Sigmoid colon (tissue), 7 donors: ENCODE data around the gene ALCAM. TPM values are rescaled to one million over a fixed set of nuclear protein-coding genes. Genes with fewer than 3 reads are reported as not detected.

Experiments used
- DNase-seq: peaks from one replicate; pipeline ENCODE4 v3.0.0-alpha.2; 2019
- H3K27ac ChIP-seq, 4 donors: fragments of 200-600 bp; sonication (generic); one replicate each; pipeline ENCODE4 v1.5.1; 2016 to 2019; ENCODE audit warnings: mild to moderate bottlenecking in 1 of 4
- H3K27me3 ChIP-seq, 3 donors: fragments of 200-600 bp; sonication (generic); one replicate each; pipeline ENCODE4 v1.5.1; 2019; ENCODE audit warnings: mild to moderate bottlenecking in 1 of 3
- H3K36me3 ChIP-seq, 4 donors: fragments of 200-600 bp; sonication (generic); one replicate each; pipeline ENCODE4 v1.5.1; 2016 to 2019
- H3K4me1 ChIP-seq, 4 donors: fragments of 200-600 bp; sonication (generic); one replicate each; pipeline ENCODE4 v1.5.1; 2017 to 2019
- H3K4me3 ChIP-seq, 4 donors: fragments of 200-600 bp; sonication (generic); one replicate each; pipeline ENCODE4 v1.5.1; 2017 to 2019; ENCODE audit warnings: mild to moderate bottlenecking in 2 of 4, moderate library complexity in 1 of 4
- H3K9me3 ChIP-seq, 4 donors: fragments of 200-600 bp in 3 of 4; sonication (generic) in 3 of 4; one replicate each; pipeline versions ENCODE4 v1.5.1 to v1.6.1; 2013 to 2019
- CTCF ChIP-seq, 4 experiments: fragments of 450-650 bp in 3 of 4; fragments of 200-600 bp in 1 of 4; IDR thresholded peaks; one replicate each; pipeline ENCODE4 v1.5.1; 2016 to 2019; ENCODE audit warnings: antibody characterized with exemption in 4 of 4, mild to moderate bottlenecking in 3 of 4, moderate library complexity in 2 of 4
- EP300 ChIP-seq, 4 donors: sonication (generic); formaldehyde crosslinking; IDR thresholded peaks; one replicate each; pipeline ENCODE4 v1.6.1; 2017; ENCODE audit warnings: antibody characterized with exemption in 4 of 4
- POLR2A ChIP-seq, 2 donors: fragments of 450-650 bp; IDR thresholded peaks; one replicate each; pipeline ENCODE4 v1.6.1; 2016; ENCODE audit warnings: antibody characterized with exemption in 2 of 2, mild to moderate bottlenecking in 2 of 2, moderate library complexity in 2 of 2
- POLR2AphosphoS5 ChIP-seq, 4 donors: sonication (generic); formaldehyde crosslinking; IDR thresholded peaks; one replicate each; pipeline ENCODE4 v1.6.1; 2017; ENCODE audit warnings: antibody characterized with exemption in 4 of 4
- WGBS, 2 donors: extraction: QIAGEN DNeasy Blood & Tissue Kit; methylation state at CpG; one replicate each; pipeline ENCODE4 v1.1.7; 2013; 5-methylcytosine and 5-hydroxymethylcytosine counted together
- intact Hi-C: fragments of 100-400 bp; cut with DNase I; formaldehyde crosslinking; loops from one replicate; pipeline ENCODE4 v1.15.1; 2023
- polyA plus RNA-seq, 3 donors: library from polyadenylated mRNA; stranded (reverse); fragments of 200-250 nt; gene quantifications; one replicate each; pipeline ENCODE4 v1.2.3, GENCODE V29; 2013
- total RNA-seq, 4 donors: library from RNA; depleted of rRNA; stranded (reverse); fragments of >200 nt; gene quantifications; one replicate each; pipeline ENCODE4 v1.1.0, GENCODE V29; 2016
- donor health status: healthy with polysubstance abuse.
- donor health status: Bipolar disorder and iron deficiency.
- donor health status: healthy.

ALCAM gene
- total and polyA plus RNA-seq, 7 donors, result 1.8 to 45.1 (median 16.0) TPM

DNA sequence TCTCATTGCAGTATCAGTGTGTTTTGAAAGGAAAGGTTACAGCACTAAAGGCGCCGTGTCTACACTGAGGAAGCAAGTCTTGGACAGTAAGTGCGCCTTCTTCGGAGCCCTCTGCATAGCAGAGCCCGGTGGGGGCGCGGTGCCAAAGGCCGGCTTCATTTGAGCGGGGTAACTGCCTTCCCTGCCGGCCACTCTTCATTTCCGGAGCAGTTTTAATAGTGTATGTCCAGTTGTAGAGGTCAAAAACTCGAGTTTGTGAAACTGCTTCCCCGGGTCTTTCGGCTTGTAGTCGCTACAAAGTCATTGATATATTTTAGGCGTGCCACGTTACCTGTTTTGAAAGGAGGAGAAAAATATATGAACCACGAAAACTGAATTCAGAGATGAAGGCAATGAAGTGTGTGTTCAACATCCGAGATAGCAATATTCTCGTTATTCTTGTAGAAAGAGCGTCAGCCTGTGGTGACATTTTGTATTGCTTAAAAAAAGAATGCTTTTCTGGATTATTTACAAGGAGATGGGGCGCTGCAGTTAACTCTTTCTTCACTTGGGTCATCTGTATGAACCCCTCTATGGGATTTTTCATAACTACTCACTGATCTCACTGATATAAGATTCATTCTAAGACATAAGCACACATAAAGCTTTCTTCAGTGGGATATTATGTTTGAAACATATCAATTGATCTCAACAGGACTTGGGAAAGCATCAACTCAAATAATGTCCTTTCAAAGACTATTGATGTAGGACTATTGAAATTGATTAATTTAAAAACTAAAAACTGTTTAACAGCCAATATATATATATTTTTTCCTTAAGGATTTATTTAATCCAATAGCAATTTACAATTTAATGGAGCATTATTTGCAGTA, 3.0 kb downstream of the ALCAM start:
- H3K27me3 ChIP-seq, result no peaks in the 10 kb centered on the region
- no peaks in the 10 kb centered on the region for H3K9me3 ChIP-seq
- WGBS, 2 donors, result 0 to 1% methylated on average over 22 of the region's 22 CpGs
- TF ChIP-seq EP300 (IDR thresholded peaks at IDR 0.05), result no peak
- TF ChIP-seq CTCF (IDR thresholded peaks at IDR 0.05), result peak in 3 of 4 experiments; percentile 26 to 47 (median 32)
- no peak for TF ChIP-seq POLR2A (IDR thresholded peaks at IDR 0.05)
- peak in 1 of 4 donors; percentile 4 for TF ChIP-seq POLR2AphosphoS5 (IDR thresholded peaks at IDR 0.05)
- H3K4me1 ChIP-seq, result peaks cover 0 to 38% (median 18%) of the 10 kb centered on the region in 4 donors
- no peaks in the 10 kb centered on the region for H3K36me3 ChIP-seq
- peak overlapping the region; percentile 63 to 85 (median 74) for H3K27ac ChIP-seq
- peak overlapping the region; percentile 48 to 62 (median 61) for H3K4me3 ChIP-seq
- intact Hi-C loops, result loop anchor here (5.0 kb wide), 1 partner anchor 148 kb away; no protein-coding TSS in a partner anchor
- DNase-seq, result peak; percentile 85

DNA sequence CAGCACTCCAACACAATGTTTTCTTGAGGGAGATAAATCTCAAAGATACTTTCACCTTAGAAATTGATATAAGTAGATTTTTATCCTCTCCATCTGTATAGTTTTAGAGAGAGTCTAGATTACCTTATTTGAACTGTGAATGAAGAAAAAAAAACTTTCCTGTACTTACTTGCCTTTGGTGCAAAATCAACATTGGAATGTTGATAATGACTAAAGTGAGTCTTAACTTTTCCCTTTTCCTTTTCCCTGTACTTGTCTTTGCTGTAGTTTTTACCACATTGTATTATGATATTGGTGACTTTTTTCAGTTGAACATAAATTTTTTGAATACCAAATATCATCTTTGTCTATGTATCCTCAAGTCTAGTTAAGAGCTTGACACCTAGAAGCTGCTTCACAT, 6.7 kb downstream of the ALCAM start:
- DNase-seq, result no peak
- TF ChIP-seq POLR2AphosphoS5 (IDR thresholded peaks at IDR 0.05), result no peak
- no peak for TF ChIP-seq EP300 (IDR thresholded peaks at IDR 0.05)
- TF ChIP-seq POLR2A (IDR thresholded peaks at IDR 0.05), result no peak
- no peak for TF ChIP-seq CTCF (IDR thresholded peaks at IDR 0.05)

DNA sequence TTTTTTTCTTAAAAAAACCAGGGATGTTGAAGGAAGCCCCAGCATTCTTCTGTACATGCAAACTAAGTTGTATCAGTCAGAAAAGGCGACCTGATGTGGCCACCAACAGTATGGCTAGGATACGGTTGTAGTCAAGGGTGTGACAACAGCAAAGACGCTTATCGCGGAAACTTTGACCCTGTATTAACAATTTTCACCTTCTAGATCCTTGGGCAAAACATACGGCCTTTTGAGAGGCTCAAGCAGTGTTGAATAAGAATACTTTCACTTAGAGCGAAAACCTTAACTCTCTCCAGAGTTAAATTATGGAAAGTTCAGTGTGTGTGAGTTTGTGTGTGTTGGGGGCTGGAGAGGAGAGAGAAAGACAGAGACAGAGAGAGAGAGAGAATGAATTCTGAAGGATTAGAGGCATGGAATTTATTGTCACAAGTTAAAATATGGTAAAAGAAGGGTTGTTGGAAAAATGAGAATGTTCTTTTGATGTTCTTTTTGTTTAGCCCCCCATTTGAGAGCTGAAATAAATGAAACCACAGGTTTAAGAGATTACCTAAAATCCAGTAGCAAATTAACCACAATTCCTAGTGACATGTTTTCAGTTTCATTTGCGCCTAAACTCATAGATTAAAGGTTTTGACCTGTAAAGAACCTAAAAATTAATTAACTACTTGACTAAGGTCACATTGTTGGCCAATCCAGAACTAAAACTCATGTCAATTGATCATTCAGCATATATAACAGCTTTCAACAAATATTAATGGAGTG, 9.2 kb downstream of the ALCAM start:
- intact Hi-C loops, result no loop called here
- WGBS, 2 donors, result 92 to 93% methylated on average over 8 of the region's 8 CpGs
- no peak for DNase-seq

More for the DNA sequence above, 6.7 kb downstream of the ALCAM start:
- no peak overlapping the region for H3K27ac ChIP-seq
- no peaks in the 10 kb centered on the region for H3K36me3 ChIP-seq
- intact Hi-C loops, result no loop called here
- no peaks in the 10 kb centered on the region for H3K27me3 ChIP-seq
- peaks cover 0 to 18% (median 5%) of the 10 kb centered on the region in 4 donors for H3K4me1 ChIP-seq
- no peaks in the 10 kb centered on the region for H3K9me3 ChIP-seq
- H3K4me3 ChIP-seq, result no peak overlapping the region

GRCh38 chr3:105377716-105378115, 11.0 kb downstream of the ALCAM start:
- TF ChIP-seq EP300 (IDR thresholded peaks at IDR 0.05) (no peak), POLR2AphosphoS5 (IDR thresholded peaks at IDR 0.05) (no peak), POLR2A (IDR thresholded peaks at IDR 0.05) (no peak), CTCF (IDR thresholded peaks at IDR 0.05) (no peak)
- no peak for DNase-seq
- H3K27me3 ChIP-seq, result no peaks in the 10 kb centered on the region
- no peaks in the 10 kb centered on the region for H3K9me3 ChIP-seq
- 80 to 81% methylated on average over 2 of the region's 2 CpGs for whole genome bisulfite sequencing, 2 donors
- H3K4me1 ChIP-seq, result no peaks in the 10 kb centered on the region
- no peaks in the 10 kb centered on the region for H3K36me3 ChIP-seq
- intact Hi-C loops, result no loop called here
- no peak overlapping the region for H3K27ac ChIP-seq
- H3K4me3 ChIP-seq, result no peak overlapping the region

More for the DNA sequence above, 9.2 kb downstream of the ALCAM start:
- Histone ChIP-seq H3K27ac (no peak overlapping the region), H3K27me3 (no peaks in the 10 kb centered on the region), H3K9me3 (no peaks in the 10 kb centered on the region), H3K4me3 (no peak overlapping the region), H3K36me3 (no peaks in the 10 kb centered on the region), H3K4me1 (no peaks in the 10 kb centered on the region)
- TF ChIP-seq POLR2A (IDR thresholded peaks at IDR 0.05), result no peak
- no peak for TF ChIP-seq POLR2AphosphoS5 (IDR thresholded peaks at IDR 0.05)
- no peak for TF ChIP-seq CTCF (IDR thresholded peaks at IDR 0.05)
- TF ChIP-seq EP300 (IDR thresholded peaks at IDR 0.05), result no peak
